SK-N-SH (cell line): Measurements from ENCODE around the gene HSPBP1. TPM values are rescaled to one million over a fixed set of nuclear protein-coding genes. Genes with fewer than 3 reads are reported as not detected.

Experiments
- CTCF ChIA-PET: fragments of 300-600, 350-600 bp; formaldehyde crosslinking; extraction: SDS; loops from one replicate; lab custom pipeline; 2021; lab: Yijun Ruan, JAX
- POLR2A ChIA-PET: fragments of 350-600 bp; sonication (Branson Sonifier 250); formaldehyde crosslinking; extraction: SDS; loops from one replicate; lab custom pipeline; 2020; ENCODE audit warnings: antibody characterized with exemption, inconsistent platforms; lab: Yijun Ruan, JAX
- DNase-seq: peaks from one replicate; pipeline ENCODE4 v3.0.0; 2012
- H2AFZ ChIP-seq: fragments of 200-600 bp; sonication (generic); 2 replicates; pipeline ENCODE4 v1.8.1; 2016; ENCODE audit warnings: antibody characterized with exemption, mild to moderate bottlenecking, low read depth
- H3F3A ChIP-seq: fragments of 200-600 bp; sonication (generic); replicated peaks from 2 replicates; pipeline ENCODE3; 2016; ENCODE audit warnings: antibody characterized with exemption, mild to moderate bottlenecking; ENCODE audit not compliant: insufficient read depth
- H3K27ac ChIP-seq, 2 experiments: fragments of 200-500 bp in 1 of 2; fragments of 200-600 bp in 1 of 2; sonication (Bioruptor generic) in 1 of 2; sonication (generic), shearing (Covaris generic) in 1 of 2; 2 replicates each; pipeline versions ENCODE4 v1.5.1 to v1.6.1; 2014 to 2016; ENCODE audit warnings: low read depth in 2 of 2, inconsistent platforms in 1 of 2, low read length in 1 of 2, mild to moderate bottlenecking in 1 of 2, mixed read lengths in 1 of 2
- H3K27me3 ChIP-seq: fragments of 200-600 bp; sonication (generic), shearing (Covaris generic); 2 replicates; pipeline ENCODE4 v1.6.1; 2016; ENCODE audit warnings: mixed run types; ENCODE audit not compliant: insufficient read depth
- H3K36me3 ChIP-seq, 2 experiments: fragments of 200-500 bp in 1 of 2; fragments of 200-600 bp in 1 of 2; sonication (Bioruptor generic) in 1 of 2; sonication (generic) in 1 of 2; replicated peaks in 1 of 2; 2 replicates each; pipeline versions ENCODE3 to v1.5.1; 2014 to 2016; ENCODE audit warnings: low read length in 1 of 2, mild to moderate bottlenecking in 1 of 2; ENCODE audit not compliant: insufficient read depth in 2 of 2, control insufficient read depth in 1 of 2
- H3K4me1 ChIP-seq, 2 experiments: fragments of 200-500 bp in 1 of 2; fragments of 200-600 bp in 1 of 2; sonication (Bioruptor generic) in 1 of 2; sonication (generic), shearing (Covaris generic) in 1 of 2; 2 replicates each; pipeline versions ENCODE4 v1.5.1 to v1.6.1; 2014 to 2016; ENCODE audit warnings: low read depth in 1 of 2, low read length in 1 of 2, mixed run types in 1 of 2; ENCODE audit not compliant: insufficient read depth in 2 of 2, control insufficient read depth in 1 of 2
- H3K4me2 ChIP-seq: fragments of 200-600 bp; sonication (generic), shearing (Covaris generic); 2 replicates; pipeline ENCODE4 v1.6.1; 2017; ENCODE audit warnings: mixed run types
- H3K4me3 ChIP-seq, 2 experiments: fragments of 200-500 bp in 1 of 2; fragments of 200-600 bp in 1 of 2; sonication (Bioruptor generic) in 1 of 2; sonication (generic), shearing (Covaris generic) in 1 of 2; 2 replicates each; pipeline versions ENCODE4 v1.5.1 to v1.8.1; 2014 to 2016; ENCODE audit warnings: low read depth in 2 of 2, inconsistent platforms in 1 of 2, low read length in 1 of 2, mild to moderate bottlenecking in 1 of 2, mixed read lengths in 1 of 2, moderate library complexity in 1 of 2
- H3K79me2 ChIP-seq: fragments of 200-600 bp; sonication (generic); 2 replicates; pipeline ENCODE4 v1.8.1; 2017; ENCODE audit warnings: mild to moderate bottlenecking; ENCODE audit not compliant: insufficient read depth
- H3K9ac ChIP-seq: fragments of 200-600 bp; sonication (generic); 2 replicates; pipeline ENCODE4 v1.6.1; 2017; ENCODE audit warnings: mixed run types
- H3K9me2 ChIP-seq: fragments of 200-600 bp; sonication (generic); 2 replicates; pipeline ENCODE4 v1.6.1; 2017; ENCODE audit warnings: mixed run types
- H3K9me3 ChIP-seq: fragments of 200-600 bp; sonication (generic); 2 replicates; pipeline ENCODE4 v1.6.1; 2017; ENCODE audit warnings: mixed run types, mild to moderate bottlenecking, moderate library complexity
- H4K20me1 ChIP-seq: fragments of 200-600 bp; sonication (generic); 2 replicates; pipeline ENCODE4 v1.6.1; 2017; ENCODE audit warnings: mild to moderate bottlenecking, mixed run types; ENCODE audit not compliant: insufficient read depth
- ELF1 ChIP-seq: IDR thresholded peaks from 2 replicates; pipeline ENCODE4 v1.4.0; 2012
- EZH2phosphoT487 ChIP-seq: fragments of 200-600 bp; sonication (generic); IDR thresholded peaks from 2 replicates; pipeline ENCODE4 v1.6.1; 2017; ENCODE audit warnings: low read depth, mixed run types, mild to moderate bottlenecking, antibody characterized with exemption, moderate library complexity, borderline replicate concordance
- FOSL2 ChIP-seq: IDR thresholded peaks from 2 replicates; pipeline ENCODE4 v1.4.0; 2012; ENCODE audit warnings: low read depth, mild to moderate bottlenecking, moderate library complexity, borderline replicate concordance
- FOXJ3 ChIP-seq: sonication (generic); formaldehyde crosslinking; IDR thresholded peaks from 2 replicates; pipeline ENCODE4 v1.5.1; 2020; ENCODE audit warnings: mild to moderate bottlenecking, missing genetic modification reagents
- FOXM1 ChIP-seq: IDR thresholded peaks from 2 replicates; pipeline ENCODE4 v1.4.0; 2012; ENCODE audit warnings: low read depth, mild to moderate bottlenecking
- GATA2 ChIP-seq: sonication (generic); formaldehyde crosslinking; IDR thresholded peaks from 2 replicates; pipeline ENCODE4 v1.5.0; 2020; ENCODE audit warnings: mild to moderate bottlenecking, missing genetic modification reagents
- MEF2A ChIP-seq: IDR thresholded peaks from 2 replicates; pipeline ENCODE4 v1.4.0; 2012; ENCODE audit warnings: low read depth, borderline replicate concordance
- NFIC ChIP-seq: IDR thresholded peaks from 2 replicates; pipeline ENCODE4 v1.4.0; 2012; ENCODE audit warnings: borderline replicate concordance
- POLR2AphosphoS5 ChIP-seq: IDR thresholded peaks from 2 replicates; pipeline ENCODE4 v1.6.1; 2012; ENCODE audit warnings: low read depth, low read length
- RCOR1 ChIP-seq: fragments of 150-350 bp; IDR thresholded peaks from 2 replicates; pipeline ENCODE4 v1.6.1; 2017; ENCODE audit warnings: antibody characterized with exemption, low read length
- RXRA ChIP-seq: IDR thresholded peaks from 2 replicates; pipeline ENCODE4 v1.4.0; 2012; ENCODE audit warnings: low read depth, mild to moderate bottlenecking, borderline replicate concordance
- SIN3A ChIP-seq: IDR thresholded peaks from 2 replicates; pipeline ENCODE4 v1.6.1; 2012; ENCODE audit warnings: low read depth, mild to moderate bottlenecking, low read length, moderate library complexity, borderline replicate concordance
- TEAD4 ChIP-seq: IDR thresholded peaks from 2 replicates; pipeline ENCODE4 v1.4.0; 2012; ENCODE audit warnings: mild to moderate bottlenecking, borderline replicate concordance; ENCODE audit not compliant: insufficient read depth
- YY1 ChIP-seq: IDR thresholded peaks from 2 replicates; pipeline ENCODE4 v1.4.0; 2012; ENCODE audit warnings: low read depth, mild to moderate bottlenecking
- WGBS: methylation state at CpG from one replicate; pipeline ENCODE4 v1.1.6; 2017; ENCODE audit warnings: low lambda C conversion rate; 5-methylcytosine and 5-hydroxymethylcytosine counted together
- polyA plus RNA-seq, 3 experiments: library from polyadenylated mRNA; depleted of rRNA; stranded (reverse); fragments of >200 nt; gene quantifications; 2 replicates each; pipeline ENCODE4 v1.2.3, GENCODE V29; 2012
- TF ChIP-seq, protein P1 (sequence below): IDR thresholded peaks from 2 replicates; pipeline ENCODE4 v1.4.0; 2012; ENCODE audit warnings: low read depth
- TF ChIP-seq, protein P2 (sequence below): IDR thresholded peaks from 2 replicates; pipeline ENCODE4 v1.6.1; 2012; ENCODE audit warnings: mild to moderate bottlenecking, low read depth, low read length, moderate library complexity
- TF ChIP-seq, protein P3 (sequence below): IDR thresholded peaks from 2 replicates; pipeline ENCODE4 v1.4.0; 2012; ENCODE audit warnings: low read depth, borderline replicate concordance
- TF ChIP-seq, protein P4 (sequence below): fragments of 150-350 bp; IDR thresholded peaks from 2 replicates; pipeline ENCODE4 v1.6.1; 2016; ENCODE audit warnings: mild to moderate bottlenecking, low read depth, low read length

HSPBP1 gene
- polyA plus RNA-seq, 1 of the 3 experiments (the other 2 are of a cell fraction): 55.4 TPM

DNA sequence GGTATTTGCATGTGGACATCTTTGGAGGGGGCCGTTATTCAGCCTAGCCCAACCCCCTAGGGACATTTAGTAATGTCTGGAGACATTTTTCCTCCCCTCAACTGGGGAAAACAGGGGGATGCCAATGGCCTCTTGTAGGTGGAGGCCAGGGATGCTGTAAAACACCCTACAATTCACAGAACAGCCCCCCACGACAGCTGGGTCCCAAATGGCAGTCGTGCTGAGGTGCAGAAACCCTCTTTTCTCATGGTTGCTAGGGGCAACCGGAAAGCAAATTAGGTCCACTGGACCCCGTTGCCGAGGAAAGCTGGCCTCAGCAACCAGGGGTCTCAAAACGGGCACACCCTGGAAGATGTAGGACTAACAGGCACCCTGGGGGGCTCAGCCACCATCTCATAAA lies 30.6 kb upstream of the HSPBP1 start:
- H3K9ac ChIP-seq: no peak overlapping the region
- POLR2A ChIA-PET: interaction anchor here (0.8 to 1.5 kb wide), 3 partner anchors 9 to 16 kb away, joined by 3 to 4 read pairs (median 3); no protein-coding TSS in a partner anchor

More for the DNA sequence above, 30.6 kb upstream of the HSPBP1 start:
- no peak for DNase-seq
- CTCF ChIA-PET: interaction anchor here (1.0 to 1.2 kb wide), 2 partner anchors 9 to 194 kb away, joined by 3 to 6 read pairs; no protein-coding TSS in a partner anchor
- Histone ChIP-seq H3K9me3 (no peaks in the 10 kb centered on the region), H3K27me3 (no peaks in the 10 kb centered on the region), H2AFZ (no peak overlapping the region), H3K4me2 (no peak overlapping the region), H3K4me1 (no peaks in the 10 kb centered on the region), H3K4me3 (no peak overlapping the region), H4K20me1 (no peaks in the 10 kb centered on the region), H3F3A (no peaks in the 10 kb centered on the region), H3K36me3 (peaks cover 23 to 29% of the 10 kb centered on the region in 2 experiments), H3K27ac (no peak overlapping the region), H3K9me2 (no peaks in the 10 kb centered on the region), H3K79me2 (no peaks in the 10 kb centered on the region)
- TF ChIP-seq POLR2AphosphoS5 (no peak), FOXM1 (no peak), NFIC (no peak), FOXJ3 (CRISPR knock-in tag) (no peak), RCOR1 (no peak), FOSL2 (no peak), ELF1 (no peak), EZH2phosphoT487 (no peak), TEAD4 (no peak), YY1 (no peak), RXRA (no peak), SIN3A (no peak), GATA2 (CRISPR knock-in tag) (no peak), MEF2A (no peak)
- TF ChIP-seq, protein P1, sequence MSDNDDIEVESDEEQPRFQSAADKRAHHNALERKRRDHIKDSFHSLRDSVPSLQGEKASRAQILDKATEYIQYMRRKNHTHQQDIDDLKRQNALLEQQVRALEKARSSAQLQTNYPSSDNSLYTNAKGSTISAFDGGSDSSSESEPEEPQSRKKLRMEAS: no peak
- TF ChIP-seq, protein P2, sequence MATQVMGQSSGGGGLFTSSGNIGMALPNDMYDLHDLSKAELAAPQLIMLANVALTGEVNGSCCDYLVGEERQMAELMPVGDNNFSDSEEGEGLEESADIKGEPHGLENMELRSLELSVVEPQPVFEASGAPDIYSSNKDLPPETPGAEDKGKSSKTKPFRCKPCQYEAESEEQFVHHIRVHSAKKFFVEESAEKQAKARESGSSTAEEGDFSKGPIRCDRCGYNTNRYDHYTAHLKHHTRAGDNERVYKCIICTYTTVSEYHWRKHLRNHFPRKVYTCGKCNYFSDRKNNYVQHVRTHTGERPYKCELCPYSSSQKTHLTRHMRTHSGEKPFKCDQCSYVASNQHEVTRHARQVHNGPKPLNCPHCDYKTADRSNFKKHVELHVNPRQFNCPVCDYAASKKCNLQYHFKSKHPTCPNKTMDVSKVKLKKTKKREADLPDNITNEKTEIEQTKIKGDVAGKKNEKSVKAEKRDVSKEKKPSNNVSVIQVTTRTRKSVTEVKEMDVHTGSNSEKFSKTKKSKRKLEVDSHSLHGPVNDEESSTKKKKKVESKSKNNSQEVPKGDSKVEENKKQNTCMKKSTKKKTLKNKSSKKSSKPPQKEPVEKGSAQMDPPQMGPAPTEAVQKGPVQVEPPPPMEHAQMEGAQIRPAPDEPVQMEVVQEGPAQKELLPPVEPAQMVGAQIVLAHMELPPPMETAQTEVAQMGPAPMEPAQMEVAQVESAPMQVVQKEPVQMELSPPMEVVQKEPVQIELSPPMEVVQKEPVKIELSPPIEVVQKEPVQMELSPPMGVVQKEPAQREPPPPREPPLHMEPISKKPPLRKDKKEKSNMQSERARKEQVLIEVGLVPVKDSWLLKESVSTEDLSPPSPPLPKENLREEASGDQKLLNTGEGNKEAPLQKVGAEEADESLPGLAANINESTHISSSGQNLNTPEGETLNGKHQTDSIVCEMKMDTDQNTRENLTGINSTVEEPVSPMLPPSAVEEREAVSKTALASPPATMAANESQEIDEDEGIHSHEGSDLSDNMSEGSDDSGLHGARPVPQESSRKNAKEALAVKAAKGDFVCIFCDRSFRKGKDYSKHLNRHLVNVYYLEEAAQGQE: no peak
- TF ChIP-seq, protein P3, sequence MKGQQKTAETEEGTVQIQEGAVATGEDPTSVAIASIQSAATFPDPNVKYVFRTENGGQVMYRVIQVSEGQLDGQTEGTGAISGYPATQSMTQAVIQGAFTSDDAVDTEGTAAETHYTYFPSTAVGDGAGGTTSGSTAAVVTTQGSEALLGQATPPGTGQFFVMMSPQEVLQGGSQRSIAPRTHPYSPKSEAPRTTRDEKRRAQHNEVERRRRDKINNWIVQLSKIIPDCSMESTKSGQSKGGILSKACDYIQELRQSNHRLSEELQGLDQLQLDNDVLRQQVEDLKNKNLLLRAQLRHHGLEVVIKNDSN: no peak
- TF ChIP-seq, protein P4, sequence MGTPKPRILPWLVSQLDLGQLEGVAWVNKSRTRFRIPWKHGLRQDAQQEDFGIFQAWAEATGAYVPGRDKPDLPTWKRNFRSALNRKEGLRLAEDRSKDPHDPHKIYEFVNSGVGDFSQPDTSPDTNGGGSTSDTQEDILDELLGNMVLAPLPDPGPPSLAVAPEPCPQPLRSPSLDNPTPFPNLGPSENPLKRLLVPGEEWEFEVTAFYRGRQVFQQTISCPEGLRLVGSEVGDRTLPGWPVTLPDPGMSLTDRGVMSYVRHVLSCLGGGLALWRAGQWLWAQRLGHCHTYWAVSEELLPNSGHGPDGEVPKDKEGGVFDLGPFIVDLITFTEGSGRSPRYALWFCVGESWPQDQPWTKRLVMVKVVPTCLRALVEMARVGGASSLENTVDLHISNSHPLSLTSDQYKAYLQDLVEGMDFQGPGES: no peak
- 79% methylated on average over 4 of the region's 7 CpGs for WGBS
